Measurements from ENCODE around the gene WLS.

Gene WLS

GRCh38 chr1:68120136-68120791, 112.1 kb downstream of the WLS start:
- in situ Hi-C loops (cut with HindIII; ENCODE audit: low pct_ligation_motif_present, low pct_unique_long_range_greater_than_20kb, low sequenced_read_pairs) = no loop called here
- DNase-seq = peak; percentile 66

DNA sequence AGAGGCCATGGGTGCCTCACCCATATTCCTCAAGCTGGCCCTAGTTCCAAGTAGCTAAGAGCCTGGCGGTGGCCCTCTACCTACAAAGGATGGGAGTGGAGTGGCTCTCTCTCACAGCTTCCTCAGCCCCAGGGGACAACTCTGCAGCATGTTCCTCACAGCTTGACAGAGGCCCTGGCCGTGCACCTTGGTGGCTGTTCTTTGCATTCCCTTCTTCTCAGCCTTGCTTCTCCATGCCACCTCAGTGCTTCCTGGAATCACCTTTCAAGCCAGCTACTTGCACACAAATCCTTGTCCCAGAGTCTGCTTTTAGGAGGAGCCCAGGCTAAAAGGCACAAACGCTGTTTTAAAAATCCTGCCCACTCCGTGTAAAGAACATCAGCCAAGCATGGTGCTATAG, 112.9 kb downstream of the WLS start:
- no peak for DNase-seq
- in situ Hi-C loops (cut with HindIII; ENCODE audit: low pct_ligation_motif_present, low pct_unique_long_range_greater_than_20kb, low sequenced_read_pairs) = no loop called here

DNA sequence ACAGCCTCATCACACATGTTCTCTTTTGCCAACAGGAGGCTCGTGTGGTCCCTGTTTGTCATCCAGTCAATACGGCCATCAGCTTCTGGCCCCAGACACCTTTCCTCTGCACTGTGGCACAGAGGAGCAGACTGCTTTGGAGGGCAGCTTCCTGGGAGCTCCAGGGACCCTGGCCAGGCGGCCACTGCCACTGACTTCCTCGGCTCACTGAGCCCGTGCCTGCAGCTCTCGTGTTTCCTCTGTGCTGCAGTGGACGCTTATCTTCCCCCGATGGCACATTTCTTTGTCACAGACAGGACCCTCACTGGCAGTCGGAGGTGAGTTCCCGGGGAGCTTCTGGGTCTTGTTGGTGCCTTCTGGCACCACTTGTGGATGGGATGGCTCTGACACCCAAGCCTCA, 114.9 kb downstream of the WLS start:
- DNase-seq = no peak
- in situ Hi-C loops (cut with HindIII; ENCODE audit: low pct_ligation_motif_present, low pct_unique_long_range_greater_than_20kb, low sequenced_read_pairs) = no loop called here

GRCh38 chr1:68116643-68117235, 115.6 kb downstream of the WLS start:
- in situ Hi-C loops (cut with HindIII; ENCODE audit: low pct_ligation_motif_present, low pct_unique_long_range_greater_than_20kb, low sequenced_read_pairs) = no loop called here
- peak; percentile 37 for DNase-seq

GRCh38 chr1:68115308-68115707, 117.0 kb downstream of the WLS start:
- DNase-seq = no peak
- in situ Hi-C loops (cut with HindIII; ENCODE audit: low pct_ligation_motif_present, low pct_unique_long_range_greater_than_20kb, low sequenced_read_pairs) = no loop called here

DNA sequence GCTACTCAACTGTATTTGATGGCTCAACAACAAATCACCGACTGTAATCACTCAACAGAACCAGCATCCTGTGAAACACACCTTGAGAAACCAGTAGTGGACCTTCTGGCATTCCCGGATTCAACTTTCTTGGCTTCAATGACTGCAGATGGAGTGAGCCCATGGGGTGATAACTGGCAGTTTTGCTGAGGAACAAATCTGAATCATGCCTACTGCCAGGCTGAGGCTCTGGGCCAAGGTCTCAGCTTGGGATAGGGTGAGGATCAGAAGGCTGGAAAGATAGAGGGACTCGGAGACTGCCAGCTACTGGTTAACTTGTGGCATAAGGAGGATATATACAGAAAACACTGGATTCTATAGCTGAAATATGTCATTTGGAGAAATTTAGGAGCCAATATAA, 118.4 kb downstream of the WLS start:
- in situ Hi-C loops (cut with HindIII; ENCODE audit: low pct_ligation_motif_present, low pct_unique_long_range_greater_than_20kb, low sequenced_read_pairs) = no loop called here
- DNase-seq = no peak

GRCh38 chr1:68112835-68113243, 119.5 kb downstream of the WLS start:
- DNase-seq = peak; percentile 42
- in situ Hi-C loops (cut with HindIII; ENCODE audit: low pct_ligation_motif_present, low pct_unique_long_range_greater_than_20kb, low sequenced_read_pairs) = no loop called here

- in situ Hi-C loops (cut with HindIII; ENCODE audit: low pct_ligation_motif_present, low pct_unique_long_range_greater_than_20kb, low sequenced_read_pairs) = no loop called here
- DNase-seq = peak; percentile 76
Observed at GRCh38 chr1:68111519-68112436, 120.5 kb downstream of the WLS start.

DNA sequence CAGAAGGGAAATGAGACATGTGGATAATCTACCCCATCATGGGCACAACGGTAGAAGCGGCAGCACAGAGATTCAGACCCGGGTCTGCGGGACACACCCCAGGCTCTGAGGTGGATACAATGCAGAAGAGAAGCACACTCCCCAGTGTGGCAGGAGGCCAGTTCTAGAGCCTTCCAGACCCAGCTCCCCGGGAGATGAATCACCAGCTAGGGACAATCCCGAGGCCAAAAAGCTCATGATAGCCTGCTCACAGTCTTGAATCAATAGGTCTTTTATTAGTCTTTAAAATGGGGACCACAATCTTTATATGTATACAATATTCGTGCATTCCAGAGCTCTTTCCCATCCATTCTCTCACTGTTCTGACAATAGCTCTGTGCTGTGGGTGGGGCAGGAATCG, 124.6 kb downstream of the WLS start:
- in situ Hi-C loops (cut with HindIII; ENCODE audit: low pct_ligation_motif_present, low pct_unique_long_range_greater_than_20kb, low sequenced_read_pairs) = no loop called here

GRCh38 chr1:68103884-68104554, 128.3 kb downstream of the WLS start:
- in situ Hi-C loops (cut with HindIII; ENCODE audit: low pct_ligation_motif_present, low pct_unique_long_range_greater_than_20kb, low sequenced_read_pairs) = no loop called here
- DNase-seq = no peak

More for the DNA sequence above, 124.6 kb downstream of the WLS start:
- no peak for DNase-seq

DNA sequence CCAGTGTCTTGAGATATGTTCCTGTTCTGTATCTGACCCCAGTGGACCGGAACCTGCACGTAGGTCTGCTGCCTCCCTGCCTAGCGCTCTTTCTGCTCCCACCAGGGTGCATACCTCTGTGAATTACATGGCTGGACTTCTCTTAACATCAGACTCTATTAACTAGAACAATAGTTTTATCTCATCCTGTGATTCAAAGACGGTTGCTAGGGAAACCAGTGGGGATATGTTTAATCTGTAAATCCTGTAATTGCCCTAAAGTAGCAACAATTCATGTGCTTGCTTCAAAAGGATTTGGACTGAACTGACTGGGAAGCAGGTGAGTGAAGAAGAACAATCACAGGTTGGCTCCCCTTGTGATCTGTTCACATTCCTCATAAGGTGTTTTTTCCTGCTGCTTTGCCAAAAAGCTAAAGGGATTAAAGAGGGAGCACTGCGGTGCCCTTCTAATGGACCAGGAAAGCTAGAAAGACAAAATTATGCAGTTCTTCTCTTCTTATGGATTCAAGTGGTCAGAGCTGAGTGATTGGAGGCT, 129.2 kb downstream of the WLS start:
- in situ Hi-C loops (cut with HindIII; ENCODE audit: low pct_ligation_motif_present, low pct_unique_long_range_greater_than_20kb, low sequenced_read_pairs) = no loop called here
- DNase-seq = no peak

DNA sequence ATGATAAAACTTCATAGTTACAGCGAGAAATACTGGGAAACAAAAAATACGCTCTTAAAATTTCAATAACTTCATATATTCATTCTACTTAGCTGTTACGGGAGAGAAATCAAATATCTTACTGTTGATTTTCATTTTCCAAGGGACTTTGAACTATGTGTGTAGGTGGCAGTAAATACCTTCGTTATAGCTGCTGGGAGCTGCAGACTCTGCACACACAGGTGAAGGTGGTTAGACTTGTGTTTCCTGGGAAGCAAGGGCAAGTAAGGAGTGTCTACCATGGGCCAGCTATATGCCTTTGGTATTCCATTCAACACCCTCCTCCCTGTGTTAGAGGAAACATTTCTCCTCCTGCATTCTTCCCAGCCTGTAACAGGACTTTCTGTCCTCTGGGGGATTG, 130.5 kb downstream of the WLS start:
- in situ Hi-C loops (cut with HindIII; ENCODE audit: low pct_ligation_motif_present, low pct_unique_long_range_greater_than_20kb, low sequenced_read_pairs) = no loop called here
- DNase-seq = no peak

GRCh38 chr1:68100571-68100970, 131.8 kb downstream of the WLS start:
- DNase-seq = no peak
- in situ Hi-C loops (cut with HindIII; ENCODE audit: low pct_ligation_motif_present, low pct_unique_long_range_greater_than_20kb, low sequenced_read_pairs) = no loop called here

DNA sequence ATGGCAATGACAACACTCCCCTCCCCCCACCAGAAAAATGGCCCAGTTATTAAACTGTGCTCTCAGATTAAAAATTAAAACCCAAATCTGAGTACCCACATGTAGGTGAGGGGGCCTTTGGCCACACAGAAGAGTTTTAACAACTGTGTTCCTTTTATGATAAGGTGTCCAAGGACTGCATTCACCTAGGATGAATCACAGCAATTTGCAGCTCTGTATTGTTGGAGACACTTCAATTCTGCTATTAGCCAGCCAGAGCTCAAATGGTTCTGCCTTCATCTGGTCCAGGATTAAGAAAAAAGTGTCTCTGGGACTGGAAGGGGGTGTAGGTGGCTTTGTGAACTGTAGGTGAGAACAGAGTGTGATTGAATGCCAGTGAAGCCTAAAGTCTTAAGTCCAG, 138.6 kb downstream of the WLS start:
- in situ Hi-C loops (cut with HindIII; ENCODE audit: low pct_ligation_motif_present, low pct_unique_long_range_greater_than_20kb, low sequenced_read_pairs) = no loop called here
- no peak for DNase-seq

GRCh38 chr1:68087184-68087583, 145.1 kb downstream of the WLS start:
- in situ Hi-C loops (cut with HindIII; ENCODE audit: low pct_ligation_motif_present, low pct_unique_long_range_greater_than_20kb, low sequenced_read_pairs) = no loop called here
- no peak for DNase-seq

GRCh38 chr1:68085752-68086151, 146.6 kb downstream of the WLS start:
- in situ Hi-C loops (cut with HindIII; ENCODE audit: low pct_ligation_motif_present, low pct_unique_long_range_greater_than_20kb, low sequenced_read_pairs) = no loop called here
- DNase-seq = no peak

- in situ Hi-C loops (cut with HindIII; ENCODE audit: low pct_ligation_motif_present, low pct_unique_long_range_greater_than_20kb, low sequenced_read_pairs) = no loop called here
Observed at GRCh38 chr1:68083686-68084085, 148.6 kb downstream of the WLS start.

GRCh38 chr1:68081775-68082283, 150.5 kb downstream of the WLS start:
- DNase-seq = no peak
- in situ Hi-C loops (cut with HindIII; ENCODE audit: low pct_ligation_motif_present, low pct_unique_long_range_greater_than_20kb, low sequenced_read_pairs) = no loop called here

More at GRCh38 chr1:68083686-68084085, 148.6 kb downstream of the WLS start:
- no peak for DNase-seq

- in situ Hi-C loops (cut with HindIII; ENCODE audit: low pct_ligation_motif_present, low pct_unique_long_range_greater_than_20kb, low sequenced_read_pairs) = no loop called here
- DNase-seq = no peak
Observed at GRCh38 chr1:68078647-68079046, 153.7 kb downstream of the WLS start.

Data from ACHN (cell line).